Caco-2 (cell line): Measurements from ENCODE around the gene THOC2. TPM values are rescaled to one million over a fixed set of nuclear protein-coding genes. Genes with fewer than 3 reads are reported as not detected.

Experiments
- BruUV-seq: library from RNA; stranded (reverse); fragments of 400-500 nt; replicated peaks from 2 replicates; lab custom pipeline; 2021; lab: Mats Ljungman, UMichigan
- CTCF ChIA-PET: fragments of 300-600 bp; sonication (Branson Sonifier 250); formaldehyde crosslinking; loops from one replicate; lab custom pipeline; 2022; ENCODE audit warnings: antibody characterized with exemption; lab: Charles Lee
- POLR2A ChIA-PET: fragments of 300-600 bp; sonication (Branson Sonifier 250); formaldehyde crosslinking; loops from one replicate; lab custom pipeline; 2022; ENCODE audit warnings: antibody characterized with exemption; lab: Charles Lee
- DNase-seq, 2 experiments: peaks; one replicate each; pipeline versions ENCODE4 v3.0.0 to v3.0.0-alpha.2; 2020 to 2022
- H3K27me3 ChIP-seq: replicated peaks from 2 replicates; pipeline ENCODE4 v1.6.0; 2011; ENCODE audit warnings: low read length; ENCODE audit not compliant: control insufficient read depth, insufficient read depth
- H3K36me3 ChIP-seq: 2 replicates; pipeline ENCODE4 v1.5.1; 2011; ENCODE audit warnings: low read length; ENCODE audit not compliant: control insufficient read depth, insufficient read depth
- H3K4me1 ChIP-seq: fragments of 250-450 bp; sonication (Bioruptor Pico); 2 replicates; pipeline ENCODE4 v1.5.1; 2020; ENCODE audit warnings: mild to moderate bottlenecking
- H3K4me3 ChIP-seq: 2 replicates; pipeline ENCODE4 v1.5.1; 2011; ENCODE audit warnings: low read depth, mild to moderate bottlenecking, control low read depth, low read length
- H3K9me3 ChIP-seq: fragments of 250-450 bp; sonication (Bioruptor Pico); 2 replicates; pipeline ENCODE4 v1.5.1; 2020; ENCODE audit warnings: mild to moderate bottlenecking, moderate library complexity
- H3K27ac Mint-ChIP-seq: one replicate; pipeline ENCODE4 v1.8.0; 2022; ENCODE audit warnings: mixed read lengths; ENCODE audit not compliant: unreplicated experiment
- H3K27me3 Mint-ChIP-seq: one replicate; pipeline ENCODE4 v1.8.0; 2022; ENCODE audit warnings: mixed read lengths; ENCODE audit not compliant: insufficient read depth, unreplicated experiment
- H3K36me3 Mint-ChIP-seq: one replicate; pipeline ENCODE4 v1.8.0; 2022; ENCODE audit warnings: mild to moderate bottlenecking, mixed read lengths; ENCODE audit not compliant: insufficient read depth, unreplicated experiment
- H3K4me1 Mint-ChIP-seq: one replicate; pipeline ENCODE4 v1.8.0; 2022; ENCODE audit warnings: low read depth, mixed read lengths; ENCODE audit not compliant: unreplicated experiment
- H3K4me3 Mint-ChIP-seq: one replicate; pipeline ENCODE4 v1.8.0; 2022; ENCODE audit warnings: mild to moderate bottlenecking, moderate library complexity, mixed read lengths; ENCODE audit not compliant: unreplicated experiment
- H3K9me3 Mint-ChIP-seq: one replicate; pipeline ENCODE4 v1.8.0; 2022; ENCODE audit warnings: mixed read lengths; ENCODE audit not compliant: unreplicated experiment
- intact Hi-C: fragments of 100-400 bp; cut with micrococcal nuclease; formaldehyde crosslinking; loops from one replicate; pipeline ENCODE4 v1.10.0; 2022; ENCODE audit not compliant: unreplicated experiment
- total RNA-seq: library from RNA; stranded (reverse); gene quantifications from 2 replicates; pipeline ENCODE4 v1.2.3, GENCODE V29; 2022
- TF ChIP-seq, protein P1 (sequence below), 2 experiments: fragments of 200-600 bp in 1 of 2; IDR thresholded peaks; 1 replicate in 1 of 2; 2 replicates in 1 of 2; pipeline versions ENCODE4 v1.5.1 to v1.8.0; 2011 to 2022; ENCODE audit warnings: antibody characterized with exemption in 1 of 2, control low read depth in 1 of 2, inconsistent platforms in 1 of 2, low read depth in 1 of 2, low read length in 1 of 2, mild to moderate bottlenecking in 1 of 2, moderate library complexity in 1 of 2; ENCODE audit not compliant: insufficient read depth in 1 of 2, severe bottlenecking in 1 of 2, unreplicated experiment in 1 of 2

The THOC2 gene
- total RNA-seq, 1 experiment from 2014 or later: 85.4 TPM

DNA sequence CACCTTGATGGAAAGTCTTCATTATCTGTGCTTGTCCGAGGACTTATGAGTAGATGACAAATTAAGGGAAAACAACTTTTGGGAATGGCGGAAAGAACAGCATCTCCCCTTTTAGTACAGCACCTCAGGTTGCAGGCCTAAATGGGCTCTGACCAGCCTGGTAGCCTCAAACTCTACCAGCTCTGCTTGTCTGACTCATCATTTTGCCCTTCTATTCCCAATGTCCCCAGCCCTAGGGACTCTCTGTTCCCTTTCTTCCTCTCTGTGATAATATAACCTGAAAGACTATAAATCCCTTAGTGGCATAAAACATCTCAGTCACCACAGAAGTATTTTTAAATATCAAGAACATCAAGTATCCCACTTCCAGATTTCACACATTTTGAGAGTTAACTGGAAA lies 121.9 kb downstream of the THOC2 start:
- CTCF ChIA-PET: no interaction called here
- intact Hi-C loops: no loop called here
- Histone ChIP-seq H3K27me3 (no peaks in the 10 kb centered on the region), H3K4me3 (no peak overlapping the region), H3K9me3 (no peaks in the 10 kb centered on the region), H3K4me1 (no peaks in the 10 kb centered on the region), H3K36me3 (no peaks in the 10 kb centered on the region)
- DNase-seq: no peak
- Mint-ChIP-seq H3K27ac (no peak overlapping the region), H3K9me3 (no peaks in the 10 kb centered on the region), H3K36me3 (peaks cover 53% of the 10 kb centered on the region), H3K4me1 (no peaks in the 10 kb centered on the region), H3K4me3 (no peak overlapping the region), H3K27me3 (no peaks in the 10 kb centered on the region)
- POLR2A ChIA-PET: no interaction called here
- TF ChIP-seq, protein P1, sequence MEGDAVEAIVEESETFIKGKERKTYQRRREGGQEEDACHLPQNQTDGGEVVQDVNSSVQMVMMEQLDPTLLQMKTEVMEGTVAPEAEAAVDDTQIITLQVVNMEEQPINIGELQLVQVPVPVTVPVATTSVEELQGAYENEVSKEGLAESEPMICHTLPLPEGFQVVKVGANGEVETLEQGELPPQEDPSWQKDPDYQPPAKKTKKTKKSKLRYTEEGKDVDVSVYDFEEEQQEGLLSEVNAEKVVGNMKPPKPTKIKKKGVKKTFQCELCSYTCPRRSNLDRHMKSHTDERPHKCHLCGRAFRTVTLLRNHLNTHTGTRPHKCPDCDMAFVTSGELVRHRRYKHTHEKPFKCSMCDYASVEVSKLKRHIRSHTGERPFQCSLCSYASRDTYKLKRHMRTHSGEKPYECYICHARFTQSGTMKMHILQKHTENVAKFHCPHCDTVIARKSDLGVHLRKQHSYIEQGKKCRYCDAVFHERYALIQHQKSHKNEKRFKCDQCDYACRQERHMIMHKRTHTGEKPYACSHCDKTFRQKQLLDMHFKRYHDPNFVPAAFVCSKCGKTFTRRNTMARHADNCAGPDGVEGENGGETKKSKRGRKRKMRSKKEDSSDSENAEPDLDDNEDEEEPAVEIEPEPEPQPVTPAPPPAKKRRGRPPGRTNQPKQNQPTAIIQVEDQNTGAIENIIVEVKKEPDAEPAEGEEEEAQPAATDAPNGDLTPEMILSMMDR (IDR thresholded peaks at IDR 0.05; ENCODE audit: insufficient read depth in 1 of 2, low read depth in 1 of 2, low read length in 1 of 2, severe bottlenecking in 1 of 2, unreplicated experiment in 1 of 2): no peak
- no TSS peak for BruUV-seq

DNA sequence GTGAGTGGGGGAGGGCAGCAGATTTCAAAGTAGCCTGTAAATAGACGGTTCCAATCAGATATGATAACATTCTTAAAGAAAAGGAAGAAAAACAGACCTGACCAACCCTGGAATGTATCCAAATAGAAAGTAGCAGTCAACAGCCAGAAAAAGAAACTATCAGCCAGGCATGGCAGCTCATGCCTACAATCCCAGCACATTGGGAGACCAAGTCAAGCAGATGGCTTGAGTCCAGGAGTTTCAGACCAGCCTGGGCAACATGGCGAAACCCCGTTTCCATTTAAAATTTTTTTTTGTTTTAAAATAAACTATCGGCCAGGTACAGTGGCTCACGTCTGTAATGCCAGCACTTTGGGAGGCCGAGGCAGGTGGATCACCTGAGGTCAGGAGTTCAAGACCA lies 125.0 kb downstream of the THOC2 start:
- DNase-seq: no peak
- TF ChIP-seq, protein P1 (IDR thresholded peaks at IDR 0.05; ENCODE audit: insufficient read depth in 1 of 2, low read depth in 1 of 2, low read length in 1 of 2, severe bottlenecking in 1 of 2, unreplicated experiment in 1 of 2): no peak
- Mint-ChIP-seq H3K36me3 (peaks cover 49% of the 10 kb centered on the region), H3K4me3 (no peak overlapping the region), H3K27ac (no peak overlapping the region), H3K27me3 (no peaks in the 10 kb centered on the region), H3K4me1 (no peaks in the 10 kb centered on the region), H3K9me3 (no peaks in the 10 kb centered on the region)
- Histone ChIP-seq H3K9me3 (no peaks in the 10 kb centered on the region), H3K4me1 (no peaks in the 10 kb centered on the region), H3K4me3 (no peak overlapping the region), H3K36me3 (no peaks in the 10 kb centered on the region), H3K27me3 (no peaks in the 10 kb centered on the region)
- ChIA-PET CTCF (no interaction called here), POLR2A (no interaction called here)
- intact Hi-C loops: no loop called here
- no TSS peak for BruUV-seq

DNA sequence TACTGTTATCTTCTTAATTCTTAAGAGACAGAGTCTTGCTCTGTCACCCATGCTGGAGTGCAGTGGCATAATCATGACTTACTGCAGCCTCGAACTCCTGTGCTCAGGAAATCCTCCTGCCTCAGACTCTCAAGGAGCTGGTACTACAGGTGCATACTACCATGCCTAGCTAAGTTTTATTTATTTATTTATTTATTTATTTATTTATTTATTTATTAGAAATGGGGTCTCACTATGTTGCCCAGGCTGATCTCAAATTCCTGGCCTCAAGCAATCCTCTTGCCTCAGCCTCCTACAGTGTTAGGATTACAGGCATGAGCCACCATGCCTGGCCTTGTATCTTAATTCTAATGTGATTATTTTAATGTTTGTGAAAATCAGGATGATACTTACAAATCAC lies 125.6 kb downstream of the THOC2 start:
- Histone ChIP-seq H3K4me3 (no peak overlapping the region), H3K9me3 (no peaks in the 10 kb centered on the region), H3K27me3 (no peaks in the 10 kb centered on the region), H3K4me1 (no peaks in the 10 kb centered on the region), H3K36me3 (no peaks in the 10 kb centered on the region)
- H3K4me3 Mint-ChIP-seq: no peak overlapping the region
- H3K36me3 Mint-ChIP-seq: peaks cover 50% of the 10 kb centered on the region
- ChIA-PET POLR2A (no interaction called here), CTCF (no interaction called here)
- BruUV-seq: no TSS peak
- TF ChIP-seq, protein P1 (IDR thresholded peaks at IDR 0.05; ENCODE audit: insufficient read depth in 1 of 2, low read depth in 1 of 2, low read length in 1 of 2, severe bottlenecking in 1 of 2, unreplicated experiment in 1 of 2): no peak
- no peaks in the 10 kb centered on the region for H3K9me3 Mint-ChIP-seq
- H3K27me3 Mint-ChIP-seq: no peaks in the 10 kb centered on the region
- H3K4me1 Mint-ChIP-seq: no peaks in the 10 kb centered on the region
- no peak for DNase-seq
- intact Hi-C loops: no loop called here
- no peak overlapping the region for H3K27ac Mint-ChIP-seq
